ENCODE measurements around the gene ZSCAN26. TPM values are rescaled to one million over a fixed set of nuclear protein-coding genes. Genes with fewer than 3 reads are reported as not detected.
"Not testable (repeated sequence)": the region's sequence is repeated elsewhere in the genome, so short reads cannot be mapped to it uniquely, and the experiment has no call there.

Gene ZSCAN26
- total RNA-seq, 1 donor from 2014 or later: 13.3 TPM

DNA sequence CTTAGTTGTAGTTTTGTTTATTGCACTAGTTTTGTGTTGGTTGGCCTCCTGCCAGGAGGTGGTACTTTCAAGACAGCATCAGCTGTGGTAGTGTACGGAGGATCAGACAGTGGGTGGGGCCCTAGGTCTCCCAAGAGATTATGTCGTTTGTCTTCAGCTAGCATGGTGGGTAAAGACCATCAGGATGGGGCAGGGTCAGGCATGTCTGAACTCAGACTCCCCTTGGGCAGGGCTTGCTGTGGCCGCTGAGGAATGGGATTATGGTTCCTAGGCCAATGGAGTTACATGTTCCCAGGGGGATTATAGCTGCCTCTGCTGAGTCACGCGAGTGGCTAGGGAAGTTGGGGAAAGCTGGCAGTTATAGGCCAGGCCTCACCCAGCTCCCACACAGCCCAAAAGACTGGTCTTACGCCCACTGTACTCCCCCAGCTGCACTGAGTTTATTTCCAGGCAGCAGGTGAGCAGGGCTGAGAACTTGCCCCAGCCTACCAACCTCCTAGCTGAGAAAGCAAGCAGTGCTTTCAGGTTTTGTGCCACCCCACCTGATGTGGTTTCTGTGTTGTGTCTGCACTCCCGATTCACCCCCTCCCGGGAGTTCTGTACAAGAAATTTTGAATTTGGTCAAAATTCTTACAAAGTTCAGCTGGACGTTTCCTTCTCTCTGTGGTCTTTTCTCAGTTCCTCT is 44.3 kb downstream of the ZSCAN26 start:
- intact Hi-C loops (cut with micrococcal nuclease): no loop called here
- Histone ChIP-seq H3K36me3 (peaks cover 5% of the 10 kb centered on the region), H3K27ac (replicated peaks) (no peak overlapping the region), H3K4me1 (no peaks in the 10 kb centered on the region), H3K9me3 (replicated peaks) (peaks cover 25% of the 10 kb centered on the region), H3K27me3 (ENCODE audit: low read depth) (no peaks in the 10 kb centered on the region), H3K4me3 (no peak overlapping the region)
- DNase-seq: no peak
- TF ChIP-seq, protein P1, sequence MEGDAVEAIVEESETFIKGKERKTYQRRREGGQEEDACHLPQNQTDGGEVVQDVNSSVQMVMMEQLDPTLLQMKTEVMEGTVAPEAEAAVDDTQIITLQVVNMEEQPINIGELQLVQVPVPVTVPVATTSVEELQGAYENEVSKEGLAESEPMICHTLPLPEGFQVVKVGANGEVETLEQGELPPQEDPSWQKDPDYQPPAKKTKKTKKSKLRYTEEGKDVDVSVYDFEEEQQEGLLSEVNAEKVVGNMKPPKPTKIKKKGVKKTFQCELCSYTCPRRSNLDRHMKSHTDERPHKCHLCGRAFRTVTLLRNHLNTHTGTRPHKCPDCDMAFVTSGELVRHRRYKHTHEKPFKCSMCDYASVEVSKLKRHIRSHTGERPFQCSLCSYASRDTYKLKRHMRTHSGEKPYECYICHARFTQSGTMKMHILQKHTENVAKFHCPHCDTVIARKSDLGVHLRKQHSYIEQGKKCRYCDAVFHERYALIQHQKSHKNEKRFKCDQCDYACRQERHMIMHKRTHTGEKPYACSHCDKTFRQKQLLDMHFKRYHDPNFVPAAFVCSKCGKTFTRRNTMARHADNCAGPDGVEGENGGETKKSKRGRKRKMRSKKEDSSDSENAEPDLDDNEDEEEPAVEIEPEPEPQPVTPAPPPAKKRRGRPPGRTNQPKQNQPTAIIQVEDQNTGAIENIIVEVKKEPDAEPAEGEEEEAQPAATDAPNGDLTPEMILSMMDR (IDR thresholded peaks at IDR 0.05; ENCODE audit: borderline replicate concordance): no peak

DNA sequence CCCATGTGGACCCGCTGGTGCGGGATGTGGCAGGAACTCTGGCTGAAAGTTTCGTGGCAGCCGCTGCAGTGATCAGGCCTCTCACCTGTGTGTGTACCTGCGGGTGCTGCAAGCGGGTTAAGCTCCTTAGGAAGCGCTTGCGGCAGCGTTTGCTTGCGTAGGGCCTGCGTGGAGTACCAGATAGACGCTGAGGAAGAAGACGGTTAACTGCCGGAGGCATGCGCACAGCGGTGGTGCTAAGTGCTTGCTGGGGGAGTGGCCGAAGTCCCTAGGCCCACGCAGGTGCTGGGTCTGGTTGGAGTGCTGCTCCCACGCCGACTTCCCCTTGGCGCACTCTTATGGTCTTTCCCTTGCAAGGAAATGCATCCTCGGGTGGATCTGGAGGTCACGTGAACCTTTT is 46.0 kb downstream of the ZSCAN26 start:
- Histone ChIP-seq H3K27me3 (ENCODE audit: low read depth) (no peaks in the 10 kb centered on the region), H3K27ac (replicated peaks) (no peak overlapping the region), H3K9me3 (replicated peaks) (peaks cover 9% of the 10 kb centered on the region), H3K4me1 (no peaks in the 10 kb centered on the region), H3K4me3 (no peak overlapping the region), H3K36me3 (peaks cover 5% of the 10 kb centered on the region)
- TF ChIP-seq, protein P1 (IDR thresholded peaks at IDR 0.05; ENCODE audit: borderline replicate concordance): no peak
- intact Hi-C loops (cut with micrococcal nuclease): no loop called here
- DNase-seq: no peak

DNA sequence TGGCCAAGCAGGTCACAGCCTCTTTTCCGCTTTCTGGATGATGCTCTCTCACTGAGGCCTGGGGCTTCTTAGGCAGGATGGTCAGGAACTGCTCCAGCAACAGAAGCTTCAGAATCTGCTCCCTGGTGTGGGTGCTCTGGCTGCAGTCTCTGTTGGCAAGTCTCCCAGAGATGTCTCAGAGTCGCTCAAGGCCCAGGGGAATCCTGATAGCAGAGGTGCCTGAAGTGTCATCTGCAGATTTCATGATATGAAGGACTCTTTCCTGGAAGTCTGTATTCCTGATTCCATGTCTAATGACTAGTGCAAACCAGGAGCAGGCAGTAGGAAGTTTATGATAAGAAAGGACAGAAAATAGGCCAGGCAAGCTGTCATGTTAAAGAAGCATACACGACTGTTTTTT is 48.7 kb downstream of the ZSCAN26 start:
- TF ChIP-seq, protein P1 (IDR thresholded peaks at IDR 0.05; ENCODE audit: borderline replicate concordance): no peak
- intact Hi-C loops (cut with micrococcal nuclease): no loop called here
- Histone ChIP-seq H3K36me3 (peaks cover 5% of the 10 kb centered on the region), H3K27me3 (ENCODE audit: low read depth) (no peaks in the 10 kb centered on the region), H3K27ac (replicated peaks) (no peak overlapping the region), H3K4me3 (no peak overlapping the region), H3K9me3 (replicated peaks) (peaks cover 4% of the 10 kb centered on the region), H3K4me1 (no peaks in the 10 kb centered on the region)
- DNase-seq: no peak

DNA sequence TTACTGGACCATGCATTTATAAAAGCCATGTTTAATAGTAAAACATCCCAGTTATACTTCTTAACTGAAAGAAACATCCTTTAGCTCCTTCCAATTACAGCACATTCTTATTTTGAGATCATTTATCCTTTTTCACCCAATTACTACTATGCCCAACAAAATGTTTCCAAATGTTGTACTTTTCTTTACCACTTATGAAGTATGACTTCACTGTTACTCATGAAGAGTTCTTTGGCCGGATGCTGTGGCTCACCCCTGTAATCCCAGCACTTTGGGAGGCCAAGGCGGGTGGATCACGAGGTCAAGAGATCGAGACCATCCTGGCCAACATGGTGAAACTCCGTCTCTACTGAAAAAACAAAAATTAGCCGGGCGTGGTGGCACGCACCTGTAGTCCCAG is 50.9 kb downstream of the ZSCAN26 start:
- not testable (repeated sequence) for H3K27me3 ChIP-seq (ENCODE audit: low read depth); DNase-seq

DNA sequence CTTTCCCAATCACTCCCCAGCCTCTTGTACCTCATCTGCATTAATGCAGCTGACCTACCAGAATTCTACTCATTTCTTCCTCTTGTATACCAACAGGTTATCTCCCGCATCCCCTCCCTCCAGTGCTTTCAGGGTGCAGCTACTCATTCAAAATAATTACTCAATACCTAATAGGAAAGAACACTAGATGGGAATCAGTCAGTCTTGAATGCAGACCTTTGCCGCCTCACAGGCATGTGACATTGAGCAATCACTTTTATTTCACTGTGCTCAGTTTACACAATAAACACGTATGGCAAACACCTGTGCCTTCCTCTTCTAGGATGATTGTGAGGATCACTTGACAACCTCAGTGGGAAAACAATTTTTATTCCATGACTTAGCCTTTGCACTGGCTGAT is 55.7 kb downstream of the ZSCAN26 start:
- TF ChIP-seq, protein P1 (IDR thresholded peaks at IDR 0.05; ENCODE audit: borderline replicate concordance): no peak
- DNase-seq: no peak
- H3K36me3 ChIP-seq: peaks cover 50% of the 10 kb centered on the region
- H3K27ac ChIP-seq (replicated peaks): no peak overlapping the region
- H3K4me1 ChIP-seq: no peaks in the 10 kb centered on the region
- H3K9me3 ChIP-seq (replicated peaks): peaks cover 44% of the 10 kb centered on the region
- no peaks in the 10 kb centered on the region for H3K27me3 ChIP-seq (ENCODE audit: low read depth)
- H3K4me3 ChIP-seq: no peak overlapping the region
- intact Hi-C loops (cut with micrococcal nuclease): no loop called here

More for the DNA sequence above, 50.9 kb downstream of the ZSCAN26 start:
- H3K36me3 ChIP-seq; H3K4me3 ChIP-seq; H3K4me1 ChIP-seq; H3K27ac ChIP-seq (replicated peaks); intact Hi-C loops (cut with micrococcal nuclease): not testable (repeated sequence)
- peaks cover 13% of the 10 kb centered on the region for H3K9me3 ChIP-seq (replicated peaks)

DNA sequence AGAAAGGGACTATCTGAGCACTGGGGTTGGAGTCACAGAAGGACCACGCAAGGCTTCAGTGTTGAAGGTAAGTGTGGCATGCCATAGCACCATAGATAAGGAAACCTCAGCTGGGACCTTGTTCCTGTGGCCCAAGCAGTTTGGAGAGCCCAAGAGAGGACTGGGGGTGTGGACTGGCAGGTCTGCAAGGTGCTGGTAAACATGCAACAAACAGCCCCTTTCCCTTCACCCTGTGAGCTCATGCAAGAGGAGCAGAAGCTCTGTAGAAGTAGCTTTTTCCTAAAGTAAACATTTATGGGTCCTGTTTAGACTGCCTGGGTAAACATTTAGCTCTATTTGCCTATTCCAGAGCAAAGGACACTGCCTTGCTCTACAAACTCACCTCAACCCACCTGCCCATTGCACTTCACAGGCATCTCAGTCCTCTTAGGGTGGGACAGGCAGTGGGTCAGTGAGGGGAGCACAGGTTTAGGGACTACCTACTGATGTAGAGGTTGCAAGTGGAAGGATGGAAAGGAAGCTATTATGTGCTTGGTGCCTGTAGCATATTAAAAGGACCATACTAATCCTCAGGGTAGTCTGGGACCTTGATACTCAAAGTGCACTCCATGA is 57.0 kb downstream of the ZSCAN26 start:
- no peak for DNase-seq
- H3K36me3 ChIP-seq: peaks cover 60% of the 10 kb centered on the region
- TF ChIP-seq, protein P1 (IDR thresholded peaks at IDR 0.05; ENCODE audit: borderline replicate concordance): no peak
- H3K9me3 ChIP-seq (replicated peaks): peaks cover 55% of the 10 kb centered on the region
- intact Hi-C loops (cut with micrococcal nuclease): no loop called here
- H3K4me1 ChIP-seq: no peaks in the 10 kb centered on the region
- no peak overlapping the region for H3K4me3 ChIP-seq
- H3K27me3 ChIP-seq (ENCODE audit: low read depth): no peaks in the 10 kb centered on the region
- no peak overlapping the region for H3K27ac ChIP-seq (replicated peaks)
